NCI-H1417 treated with DMSO at 0.1 percent for 48 hours (cell line): ENCODE results near the gene USP47.

Experiments
- DNase-seq: peaks from one replicate; lab custom pipeline; 2025; lab: John Stamatoyannopoulos, UW

Gene USP47

DNA sequence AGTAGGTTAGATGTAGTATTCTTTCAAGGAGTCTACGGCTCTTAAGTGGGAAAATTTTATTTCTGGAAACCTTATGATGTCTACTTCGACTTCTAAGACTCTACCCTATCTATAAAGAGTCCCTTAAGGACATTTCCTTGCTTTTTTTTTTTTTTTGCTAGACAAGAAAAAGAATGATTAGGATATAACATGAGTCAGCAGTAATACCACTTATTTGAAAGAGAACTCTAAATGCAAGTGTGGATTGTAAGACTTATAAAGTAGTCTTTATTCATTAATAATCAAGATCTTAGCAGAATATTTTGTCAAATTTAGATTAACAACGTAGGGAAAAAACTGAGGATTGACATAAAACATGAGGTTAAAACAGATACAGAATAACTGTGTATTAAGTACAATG lies 95.7 kb downstream of the USP47 start:
- no peak for DNase-seq

- peak; percentile 59 for DNase-seq
Measured at GRCh38 chr11:11937957-11938356, 96.2 kb downstream of the USP47 start.

DNA sequence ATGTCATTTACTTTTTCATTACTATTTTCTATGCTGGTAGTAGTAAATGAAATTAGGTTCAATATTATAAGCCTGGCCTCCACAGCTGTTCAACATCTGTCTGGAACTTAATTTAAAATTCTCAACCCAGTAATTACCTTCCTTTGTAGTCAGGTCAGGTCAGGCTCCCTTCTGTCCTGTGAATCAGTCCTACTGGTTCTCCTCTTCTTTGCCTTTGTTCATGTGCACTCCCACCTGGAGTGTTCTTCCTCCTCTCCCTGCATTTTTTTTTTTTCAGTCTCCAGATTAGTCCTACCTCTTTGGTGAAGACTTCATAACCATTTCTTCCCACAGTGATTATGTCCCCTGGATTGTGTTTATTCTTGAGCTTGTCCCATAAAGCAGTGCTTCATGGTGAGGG lies 98.8 kb downstream of the USP47 start:
- DNase-seq, result peak; percentile 39

DNA sequence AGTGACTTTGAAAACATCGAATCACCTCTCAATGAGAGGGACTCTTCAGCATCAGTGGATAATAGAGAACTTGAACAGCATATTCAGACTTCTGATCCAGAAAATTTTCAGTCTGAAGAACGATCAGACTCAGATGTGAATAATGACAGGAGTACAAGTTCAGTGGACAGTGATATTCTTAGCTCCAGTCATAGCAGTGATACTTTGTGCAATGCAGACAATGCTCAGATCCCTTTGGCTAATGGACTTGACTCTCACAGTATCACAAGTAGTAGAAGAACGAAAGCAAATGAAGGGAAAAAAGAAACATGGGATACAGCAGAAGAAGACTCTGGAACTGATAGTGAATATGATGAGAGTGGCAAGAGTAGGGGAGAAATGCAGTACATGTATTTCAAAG lies 100.9 kb downstream of the USP47 start:
- no peak for DNase-seq

DNA sequence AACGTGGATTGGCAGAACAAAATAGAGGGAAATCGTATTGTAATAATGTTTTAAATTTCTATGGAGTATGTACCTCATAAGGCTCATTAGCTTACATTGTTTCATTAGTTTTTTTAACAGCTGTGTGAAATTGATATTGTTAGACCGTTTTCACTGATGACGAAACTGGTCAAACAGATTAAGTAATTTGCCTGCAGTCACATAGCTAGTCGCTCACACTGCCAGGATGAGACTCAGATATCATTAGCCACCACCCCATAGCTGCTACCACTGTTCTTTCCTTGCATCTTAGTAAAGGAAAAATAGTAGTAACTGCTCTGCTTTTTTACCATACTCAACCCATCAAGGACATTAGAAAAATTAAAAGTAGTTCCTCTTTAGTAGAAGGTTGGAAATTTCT lies 102.7 kb downstream of the USP47 start:
- DNase-seq, result no peak

DNA sequence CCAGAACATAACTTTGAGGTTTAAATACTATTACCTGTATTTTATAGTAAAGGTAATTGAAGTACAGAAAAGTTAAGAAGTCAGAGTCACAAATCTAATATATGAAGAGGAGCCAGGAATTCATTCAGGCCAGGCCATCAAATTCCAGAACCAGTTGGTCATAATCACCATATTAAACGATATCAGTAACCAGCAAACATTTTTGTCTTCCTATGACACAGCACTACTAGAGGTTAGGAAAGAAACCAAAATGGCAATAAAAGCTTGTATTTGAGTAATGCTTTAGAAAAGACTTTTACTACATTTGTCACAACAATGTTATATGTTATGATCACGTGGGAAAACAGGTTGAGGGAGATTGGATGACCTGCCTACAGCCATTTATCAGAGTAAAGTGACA lies 104.4 kb downstream of the USP47 start:
- no peak for DNase-seq

GRCh38 chr11:11946878-11947277 lies 105.1 kb downstream of the USP47 start:
- DNase-seq, result no peak

GRCh38 chr11:11947825-11948224 lies 106.1 kb downstream of the USP47 start:
- no peak for DNase-seq

- no peak for DNase-seq
Measured at GRCh38 chr11:11948242-11948947, 106.6 kb downstream of the USP47 start.

DNA sequence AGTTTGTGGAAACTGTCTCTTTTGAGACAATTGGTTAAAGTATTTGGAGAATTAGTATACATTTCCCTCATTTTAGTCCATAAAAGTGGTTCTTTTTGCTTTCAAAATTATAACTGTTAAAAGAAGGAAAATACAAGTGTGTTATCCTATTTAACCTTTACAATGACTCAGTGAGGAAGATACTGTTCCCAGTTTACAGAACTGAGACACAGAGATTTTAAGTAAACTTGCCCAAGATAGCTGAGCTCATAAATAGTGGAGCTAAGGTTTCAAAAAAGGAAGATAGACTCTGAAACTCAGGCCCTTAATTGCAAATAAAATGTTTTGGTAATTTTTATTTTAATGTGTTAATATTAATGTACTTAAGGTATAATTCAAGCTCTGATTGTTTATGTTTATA lies 107.7 kb downstream of the USP47 start:
- no peak for DNase-seq

DNA sequence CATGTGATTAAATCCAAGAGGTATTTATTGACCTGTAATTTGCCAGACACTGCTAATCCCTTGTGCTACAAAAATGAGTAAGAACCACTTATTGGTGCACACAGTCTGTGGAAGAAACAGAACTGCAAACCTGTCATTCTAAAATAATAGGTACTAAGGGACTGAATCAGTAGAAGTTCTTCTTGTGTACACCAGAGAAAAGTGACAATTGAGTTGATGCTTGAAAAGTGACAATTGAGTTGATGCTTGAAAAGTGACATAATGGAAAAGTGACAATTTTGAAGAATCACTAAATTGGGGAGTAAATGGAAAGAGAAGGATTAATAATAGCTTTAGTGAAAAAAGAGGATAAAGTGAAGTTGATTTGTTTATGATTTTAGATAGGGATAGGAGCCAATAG lies 110.3 kb downstream of the USP47 start:
- no peak for DNase-seq

- no peak for DNase-seq
Measured at GRCh38 chr11:11956006-11956405, 114.2 kb downstream of the USP47 start.

GRCh38 chr11:11958403-11959231 lies 116.8 kb downstream of the USP47 start:
- DNase-seq, result no peak

DNA sequence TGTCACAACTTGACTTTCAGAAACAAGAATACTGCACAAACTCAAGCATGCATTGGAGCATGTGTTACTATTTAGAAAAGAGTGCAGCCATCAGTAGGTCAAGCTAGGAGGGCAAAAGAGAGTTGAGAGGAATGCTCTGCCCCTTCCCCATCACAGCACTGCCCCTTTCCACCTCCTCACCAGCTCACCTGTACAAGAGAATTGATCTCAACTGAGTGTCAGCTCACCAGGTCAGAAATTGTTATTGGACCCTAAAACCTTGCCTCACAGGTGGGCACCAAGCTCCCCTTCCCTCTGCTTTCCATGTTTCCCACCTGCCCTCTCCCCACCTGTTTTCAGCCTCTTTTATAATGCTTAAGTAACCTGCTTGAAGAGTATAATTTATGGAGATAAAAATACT lies 117.8 kb downstream of the USP47 start:
- no peak for DNase-seq

DNA sequence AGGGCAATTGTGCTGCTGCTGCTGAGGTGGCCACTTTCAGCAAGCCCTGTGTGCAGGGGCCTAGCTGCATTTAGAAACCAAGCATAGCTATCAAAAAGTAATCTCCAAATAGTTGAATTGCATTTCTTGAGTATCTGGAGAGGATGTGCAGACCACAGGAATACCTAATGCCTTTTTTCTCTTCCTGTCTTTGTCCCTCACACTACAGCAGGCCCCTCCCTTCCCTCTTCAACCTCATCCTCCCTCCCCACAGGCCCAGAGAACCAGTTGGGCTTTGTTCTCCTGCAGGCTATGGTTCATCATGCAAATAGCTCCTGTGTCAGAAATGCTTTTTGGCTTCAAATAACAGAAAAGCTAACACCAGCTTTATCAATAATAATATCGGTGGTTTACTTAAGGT lies 118.9 kb downstream of the USP47 start:
- no peak for DNase-seq

- no peak for DNase-seq
Measured at GRCh38 chr11:11961399-11962028, 119.7 kb downstream of the USP47 start.

GRCh38 chr11:11963067-11963466 lies 121.3 kb downstream of the USP47 start:
- no peak for DNase-seq

DNA sequence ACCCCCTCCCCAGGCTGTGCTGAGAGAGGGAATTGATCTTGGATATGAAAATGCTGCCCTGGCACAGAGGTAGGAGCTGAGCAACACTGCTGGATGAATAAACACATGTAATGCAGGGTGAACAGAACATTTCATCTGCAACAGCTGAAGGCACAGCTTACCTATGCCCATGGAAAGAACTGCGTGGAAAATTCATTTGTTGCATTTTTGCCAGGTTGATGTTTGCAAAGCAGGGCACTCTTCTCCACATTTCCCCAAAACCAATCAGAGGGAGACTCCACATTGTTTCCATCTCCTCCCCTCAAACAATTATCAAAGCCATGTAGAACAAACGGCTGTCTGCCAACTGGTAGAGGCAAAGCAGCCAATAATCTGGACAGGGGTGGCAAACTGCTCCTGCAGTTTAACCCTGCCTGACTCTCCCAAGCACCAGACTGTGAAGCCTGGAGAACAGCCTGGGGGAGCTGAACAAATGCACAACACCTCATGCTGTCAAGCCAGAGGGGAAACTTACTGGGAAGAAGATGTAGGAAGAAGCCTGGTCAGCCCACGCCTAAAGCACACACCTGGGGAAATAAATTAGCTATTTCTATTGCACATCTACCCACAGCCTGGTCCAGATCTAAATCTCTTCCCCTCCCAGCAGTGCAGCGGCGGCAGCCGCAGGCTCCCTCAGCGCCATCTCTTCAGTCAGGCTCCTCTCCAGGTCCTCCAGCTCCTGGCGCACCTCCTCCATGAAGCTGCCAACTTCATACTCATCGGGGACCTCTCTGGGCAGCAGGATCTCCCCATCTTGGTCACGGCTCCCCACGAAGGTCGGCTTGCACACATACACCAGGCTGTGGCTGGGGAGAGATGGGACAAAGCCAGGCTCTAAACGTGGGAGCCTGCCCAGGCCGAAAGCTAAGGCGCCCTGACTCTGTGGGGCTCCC lies 122.3 kb downstream of the USP47 start:
- no peak for DNase-seq

GRCh38 chr11:11964774-11965150 lies 123.0 kb downstream of the USP47 start:
- DNase-seq, result no peak

GRCh38 chr11:11965192-11965591 lies 123.4 kb downstream of the USP47 start:
- no peak for DNase-seq

- no peak for DNase-seq
Measured at GRCh38 chr11:11965656-11966353, 124.0 kb downstream of the USP47 start.
